GM12878 (cell line): ENCODE data around the gene RRAS. TPM values are rescaled to one million over a fixed set of nuclear protein-coding genes. Genes with fewer than 3 reads are reported as not detected.

Experiments
- ATAC-seq: fragments of 200-7000 bp; cut with Tn5 transposase; 3 replicates; pipeline ENCODE4 v1.9.1; 2020; ENCODE audit warnings: mild to moderate bottlenecking, moderate library complexity
- BruUV-seq: library from RNA; stranded (reverse); fragments of 400-500 nt; replicated peaks from 2 replicates; lab custom pipeline; 2021; lab: Mats Ljungman, UMichigan
- CTCF ChIA-PET: fragments of 300-600 bp; sonication (Branson Sonifier 250); formaldehyde crosslinking; extraction: SDS; loops from one replicate; lab custom pipeline; 2021; ENCODE audit warnings: inconsistent platforms; lab: Yijun Ruan, JAX
- POLR2A ChIA-PET: fragments of 350-600 bp; formaldehyde crosslinking; extraction: SDS; loops from one replicate; lab custom pipeline; 2021; ENCODE audit warnings: inconsistent platforms; lab: Charles Lee
- RAD21 ChIA-PET: fragments of 300-600 bp; sonication (Branson Sonifier 250); formaldehyde crosslinking; loops from one replicate; lab custom pipeline; 2023; ENCODE audit warnings: antibody characterized with exemption; ENCODE audit not compliant: unreplicated experiment; lab: Charles Lee
- SMC1A ChIA-PET: fragments of 300-600 bp; sonication (Branson Sonifier 250); formaldehyde crosslinking; loops from one replicate; lab custom pipeline; 2023; ENCODE audit not compliant: unreplicated experiment, uncharacterized antibody; lab: Charles Lee
- DNase-seq: peaks from one replicate; pipeline ENCODE4 v3.0.0-alpha.2; 2011; ENCODE audit warnings: low read depth, low spot score
- FAIRE-seq: peaks from 3 replicates; lab custom pipeline; 2011; peaks lifted over from hg19 to GRCh38; lab: Jason Lieb, UNC
- H2AFZ ChIP-seq: 2 replicates; pipeline ENCODE4 v1.6.0; 2011; ENCODE audit warnings: low read depth, low read length, control low read depth; ENCODE audit not compliant: control insufficient read depth
- H3K27ac ChIP-seq: 2 replicates; pipeline ENCODE4 v1.5.1; 2011; ENCODE audit warnings: control low read depth; ENCODE audit not compliant: control insufficient read depth, insufficient read depth
- H3K27me3 ChIP-seq, 2 experiments: replicated peaks in 1 of 2; 2 replicates each; pipeline versions ENCODE4 v1.6.0 to v1.6.1; 2011; ENCODE audit warnings: low read length in 1 of 2; ENCODE audit not compliant: control insufficient read depth in 2 of 2, insufficient read depth in 2 of 2
- H3K36me3 ChIP-seq, 2 experiments: 2 replicates each; pipeline ENCODE4 v1.5.1; 2011; ENCODE audit warnings: low read length in 1 of 2; ENCODE audit not compliant: control insufficient read depth in 2 of 2, insufficient read depth in 2 of 2
- H3K4me1 ChIP-seq: 2 replicates; pipeline ENCODE4 v1.6.1; 2011; ENCODE audit warnings: mild to moderate bottlenecking, low read length, moderate library complexity, mixed read lengths; ENCODE audit not compliant: control insufficient read depth, insufficient read depth
- H3K4me2 ChIP-seq: 2 replicates; pipeline ENCODE4 v1.6.0; 2011; ENCODE audit warnings: control low read depth; ENCODE audit not compliant: control insufficient read depth, insufficient read depth
- H3K4me3 ChIP-seq: fragments of 200-600 bp; sonication (generic); 2 replicates; pipeline ENCODE4 v1.5.1; 2016
- H3K79me2 ChIP-seq: 2 replicates; pipeline ENCODE4 v1.6.0; 2011; ENCODE audit warnings: low read length; ENCODE audit not compliant: control insufficient read depth, insufficient read depth
- H3K9ac ChIP-seq: 2 replicates; pipeline ENCODE4 v1.8.0; 2011; ENCODE audit warnings: low read length, control low read depth, mixed read lengths; ENCODE audit not compliant: control insufficient read depth, insufficient read depth
- H3K9me3 ChIP-seq: replicated peaks from 3 replicates; pipeline ENCODE4 v1.5.1; 2011; ENCODE audit warnings: mild to moderate bottlenecking, low read length; ENCODE audit not compliant: control insufficient read depth, insufficient read depth
- H4K20me1 ChIP-seq: 2 replicates; pipeline ENCODE4 v1.6.0; 2011; ENCODE audit not compliant: control insufficient read depth, insufficient read depth
- BCL11A ChIP-seq: IDR thresholded peaks from 2 replicates; pipeline ENCODE4 v1.6.1; 2011; ENCODE audit warnings: low read depth, low read length
- BHLHE40 ChIP-seq, 2 experiments: fragments of 450-650 bp in 1 of 2; IDR thresholded peaks; 2 replicates each; pipeline ENCODE4 v1.6.1; 2011 to 2017; ENCODE audit warnings: low read depth in 2 of 2, borderline replicate concordance in 1 of 2, improper control_type of control experiment in 1 of 2, low read length in 1 of 2, mild to moderate bottlenecking in 1 of 2
- CHD2 ChIP-seq: IDR thresholded peaks from 2 replicates; pipeline ENCODE4 v1.6.1; 2011; ENCODE audit warnings: low read depth, low read length, improper control_type of control experiment, borderline replicate concordance
- CTCF ChIP-seq, 3 experiments: IDR thresholded peaks in 2 of 3; conservative IDR thresholded peaks in 1 of 3; 2 replicates each; pipeline ENCODE4 v1.5.1; 2011; ENCODE audit warnings: low read depth in 3 of 3, low read length in 3 of 3, mild to moderate bottlenecking in 3 of 3, control low read depth in 2 of 3, moderate library complexity in 2 of 3, inconsistent platforms in 1 of 3, mixed read lengths in 1 of 3; ENCODE audit not compliant: control insufficient read depth in 2 of 3, insufficient read depth in 1 of 3; ENCODE audit errors: extremely low read depth in 1 of 3
- EED ChIP-seq: sonication (generic); IDR thresholded peaks from 2 replicates; pipeline ENCODE4 v1.6.1; 2016; ENCODE audit warnings: antibody characterized with exemption, low read depth
- EP300 ChIP-seq, 2 experiments: fragments of 150-350 bp in 1 of 2; IDR thresholded peaks; 2 replicates each; pipeline ENCODE4 v1.6.1; 2011 to 2012; ENCODE audit warnings: low read depth in 2 of 2, low read length in 2 of 2, borderline replicate concordance in 1 of 2, improper control_type of control experiment in 1 of 2, inconsistent platforms in 1 of 2; ENCODE audit not compliant: control insufficient read depth in 1 of 2
- FOXK2 ChIP-seq: fragments of 450-650 bp; IDR thresholded peaks from 2 replicates; pipeline ENCODE4 v1.6.1; 2017; ENCODE audit warnings: mild to moderate bottlenecking, moderate library complexity
- GATAD2B ChIP-seq: fragments of 450-650 bp; conservative IDR thresholded peaks from 2 replicates; pipeline ENCODE4 v1.6.1; 2017; ENCODE audit warnings: low read depth, mild to moderate bottlenecking, moderate library complexity
- IKZF2 ChIP-seq, 2 experiments: fragments of 450-650 bp; IDR thresholded peaks; 2 replicates each; pipeline ENCODE4 v1.6.1; 2017; ENCODE audit warnings: mild to moderate bottlenecking in 2 of 2, moderate library complexity in 2 of 2
- KAT2A ChIP-seq: conservative IDR thresholded peaks from 2 replicates; pipeline ENCODE4 v1.6.1; 2011; ENCODE audit warnings: low read depth, low read length; ENCODE audit not compliant: control insufficient read depth
- KDM1A ChIP-seq: fragments of 200-600 bp; sonication (generic); IDR thresholded peaks from 2 replicates; pipeline ENCODE4 v1.6.1; 2016; ENCODE audit warnings: borderline replicate concordance
- RBBP5 ChIP-seq: fragments of 200-600 bp; sonication (generic); conservative IDR thresholded peaks from 2 replicates; pipeline ENCODE4 v1.6.1; 2016
- RCOR1 ChIP-seq: conservative IDR thresholded peaks from 2 replicates; pipeline ENCODE4 v1.6.1; 2012; ENCODE audit warnings: low read depth, low read length, improper control_type of control experiment
- SREBF2 ChIP-seq: IDR thresholded peaks from 2 replicates; pipeline ENCODE4 v1.6.1; 2012; ENCODE audit warnings: mild to moderate bottlenecking, low read length
- WRNIP1 ChIP-seq: IDR thresholded peaks from 2 replicates; pipeline ENCODE4 v1.6.1; 2011; ENCODE audit warnings: low read depth, low read length, improper control_type of control experiment, borderline replicate concordance
- YY1 ChIP-seq: IDR thresholded peaks from 2 replicates; pipeline ENCODE4 v1.6.1; 2011; ENCODE audit warnings: low read depth, mild to moderate bottlenecking, low read length
- ZNF217 ChIP-seq: fragments of 450-650 bp; IDR thresholded peaks from 2 replicates; pipeline ENCODE4 v1.6.1; 2017; ENCODE audit warnings: antibody characterized with exemption, mild to moderate bottlenecking
- ZNF384 ChIP-seq: IDR thresholded peaks from 2 replicates; pipeline ENCODE4 v1.6.1; 2012; ENCODE audit warnings: low read depth, mild to moderate bottlenecking, low read length, improper control_type of control experiment, borderline replicate concordance
- WGBS: methylation state at CpG from one replicate; pipeline ENCODE4 v1.1.6; 2016; ENCODE audit warnings: low lambda C conversion rate; ENCODE audit not compliant: insufficient replicate concordance, insufficient coverage; ENCODE audit errors: missing lambda C conversion rate; 5-methylcytosine and 5-hydroxymethylcytosine counted together
- in situ Hi-C: fragments of 300-500 bp; cut with MboI; formaldehyde crosslinking; loops from 9 replicates; pipeline ENCODE4 v1.14.3; 2018; ENCODE audit warnings: mixed read lengths
- intact Hi-C: fragments of 100-400 bp; cut with micrococcal nuclease; formaldehyde crosslinking; loops from one replicate; pipeline ENCODE4 v1.14.2; 2022; ENCODE audit not compliant: unreplicated experiment
- polyA plus RNA-seq, 11 experiments: library from polyadenylated mRNA; depleted of rRNA in 4 of 11; unstranded in 6 of 11; stranded (reverse) in 5 of 11; fragments of >200 nt; fragmentation: Nextera tagmentation in 4 of 11; fragmentation: Illumina TruSeq in 1 of 11; extraction: Ambion mirVana in 4 of 11; extraction: Trizol in 1 of 11; gene quantifications; 1 replicate in 1 of 11; 2 replicates in 10 of 11; pipeline versions ENCODE4 v1.2.1 to v1.2.3, GENCODE V29; 2011 to 2016; ENCODE audit warnings: inconsistent platforms in 2 of 11, missing spikeins in 2 of 11, low read depth in 1 of 11
- total RNA-seq, 4 experiments: library from RNA; depleted of rRNA in 3 of 4; stranded (reverse); fragments of >200 nt in 3 of 4; fragmentation: Illumina TruSeq in 1 of 4; extraction: Trizol in 1 of 4; gene quantifications; 2 replicates each; pipeline versions ENCODE4 v1.2.1 to v1.2.3, GENCODE V29; 2013 to 2021
- TF ChIP-seq, protein P1 (sequence below): fragments of 450-650 bp; IDR thresholded peaks from 2 replicates; pipeline ENCODE4 v1.6.1; 2017; ENCODE audit warnings: mild to moderate bottlenecking

The RRAS gene
- total and polyA plus RNA-seq, 10 of the 15 experiments (the other 5 are each of a cell fraction or from before 2014, with no cell fraction given) = 0.24 to 5.8 (median 1.8) TPM

DNA sequence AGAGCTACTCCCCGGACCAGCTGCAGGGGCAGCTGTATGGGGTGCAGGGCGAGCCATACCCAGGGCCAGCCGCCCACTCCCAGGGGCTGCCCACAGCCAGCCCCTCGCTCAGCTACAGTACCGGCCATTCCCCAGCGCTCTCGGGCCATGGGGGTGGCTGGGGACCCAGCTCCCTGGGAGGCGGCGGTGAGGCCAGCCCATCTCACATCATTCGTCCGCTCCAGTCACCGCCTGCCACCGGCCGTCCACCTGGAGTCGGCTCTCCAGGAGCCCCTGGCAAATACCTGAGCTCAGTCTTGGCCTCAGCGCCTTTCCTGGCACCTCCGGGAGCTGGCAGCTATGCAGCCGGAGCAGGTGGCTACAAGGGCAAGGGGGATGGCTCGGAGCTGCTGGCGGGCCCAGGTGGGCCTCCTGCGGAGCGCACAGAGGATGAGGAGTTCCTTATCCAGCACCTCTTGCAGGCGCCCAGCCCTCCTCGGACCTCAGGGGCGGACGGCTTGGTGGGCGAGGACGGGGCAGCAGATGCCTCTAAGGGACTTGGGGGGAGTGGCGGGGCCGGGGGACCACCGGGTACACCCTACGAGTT lies 44.0 kb downstream of the RRAS start (continued):
- TF ChIP-seq, protein P1, sequence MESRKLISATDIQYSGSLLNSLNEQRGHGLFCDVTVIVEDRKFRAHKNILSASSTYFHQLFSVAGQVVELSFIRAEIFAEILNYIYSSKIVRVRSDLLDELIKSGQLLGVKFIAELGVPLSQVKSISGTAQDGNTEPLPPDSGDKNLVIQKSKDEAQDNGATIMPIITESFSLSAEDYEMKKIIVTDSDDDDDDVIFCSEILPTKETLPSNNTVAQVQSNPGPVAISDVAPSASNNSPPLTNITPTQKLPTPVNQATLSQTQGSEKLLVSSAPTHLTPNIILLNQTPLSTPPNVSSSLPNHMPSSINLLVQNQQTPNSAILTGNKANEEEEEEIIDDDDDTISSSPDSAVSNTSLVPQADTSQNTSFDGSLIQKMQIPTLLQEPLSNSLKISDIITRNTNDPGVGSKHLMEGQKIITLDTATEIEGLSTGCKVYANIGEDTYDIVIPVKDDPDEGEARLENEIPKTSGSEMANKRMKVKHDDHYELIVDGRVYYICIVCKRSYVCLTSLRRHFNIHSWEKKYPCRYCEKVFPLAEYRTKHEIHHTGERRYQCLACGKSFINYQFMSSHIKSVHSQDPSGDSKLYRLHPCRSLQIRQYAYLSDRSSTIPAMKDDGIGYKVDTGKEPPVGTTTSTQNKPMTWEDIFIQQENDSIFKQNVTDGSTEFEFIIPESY = no peak
- TF ChIP-seq ZNF384 (no peak), BCL11A (no peak)

GRCh38 chr19:49594993-49595818 lies 44.7 kb downstream of the RRAS start:
- TF ChIP-seq BHLHE40 (IDR thresholded peaks at IDR 0.05; ENCODE audit: borderline replicate concordance in 1 of 2, low read depth in 2 of 2, low read length in 1 of 2) = no peak
- TF ChIP-seq EED = no peak
- no peak for TF ChIP-seq RCOR1
- TF ChIP-seq CTCF (IDR thresholded peaks at IDR 0.05 in 2 of 3, conservative IDR thresholded peaks at IDR 0.05 in 1 of 3; ENCODE audit: control insufficient read depth in 2 of 3, extremely low read depth in 1 of 3, insufficient read depth in 1 of 3, low read depth in 3 of 3, low read length in 3 of 3) = no peak
- no peak for TF ChIP-seq KAT2A
- no peak for TF ChIP-seq KDM1A
- no peak for TF ChIP-seq YY1
- TF ChIP-seq WRNIP1 = no peak
- no peak for TF ChIP-seq CHD2
- TF ChIP-seq ZNF217 = no peak
- TF ChIP-seq FOXK2 = no peak
- TF ChIP-seq GATAD2B = no peak
- no peak for TF ChIP-seq EP300 (IDR thresholded peaks at IDR 0.05; ENCODE audit: borderline replicate concordance in 1 of 2, control insufficient read depth in 1 of 2, low read depth in 2 of 2, low read length in 2 of 2)
- TF ChIP-seq SREBF2 = no peak
- TF ChIP-seq IKZF2 (IDR thresholded peaks at IDR 0.05) = no peak
- no peak for TF ChIP-seq RBBP5
- ATAC-seq = no peak
- H4K20me1 ChIP-seq = peaks cover 3% of the 10 kb centered on the region; the same call in 1 of the 2 replicates
- ChIA-PET RAD21 (no interaction called here), SMC1A (no interaction called here), CTCF (interaction anchor here (0.6 to 2.5 kb wide), 2 partner anchors 25 to 28 kb away, joined by 3 to 17 read pairs; no protein-coding TSS in a partner anchor), POLR2A (no interaction called here)
- no peak overlapping the region for H3K27ac ChIP-seq
- no peak overlapping the region for H3K9ac ChIP-seq
- BruUV-seq = no TSS peak
- H2AFZ ChIP-seq = no peak overlapping the region
- peaks cover 7 to 21% of the 10 kb centered on the region in 2 experiments; a peak in 3 of 4 replicates for H3K36me3 ChIP-seq
- no peak overlapping the region for H3K4me3 ChIP-seq
- WGBS = 98% methylated on average over 16 of the region's 35 CpGs
- no peaks in the 10 kb centered on the region for H3K27me3 ChIP-seq
- FAIRE-seq = no peak
- peaks cover 28% of the 10 kb centered on the region for H3K79me2 ChIP-seq
- intact Hi-C loops (loop anchor here (5.0 kb wide), 1 partner anchor 47 kb away; the partner anchor contains the start of genes RRAS and SCAF1), in situ Hi-C loops (no loop called here)
- no peak for DNase-seq
- no peaks in the 10 kb centered on the region for H3K9me3 ChIP-seq
- H3K4me1 ChIP-seq = peaks cover 4% of the 10 kb centered on the region; the same call in 1 of the 2 replicates
- H3K4me2 ChIP-seq = no peak overlapping the region
